Activated CD8-positive, alpha-beta T cell treated with anti-CD3 and anti-CD28 coated beads, Interleukin-2, amount 10 ng/mL, durations not matched to agents 7 days and 5 days (primary cell): ENCODE results near the gene FAM9C. TPM values are rescaled to one million over a fixed set of nuclear protein-coding genes. Genes with fewer than 3 reads are reported as not detected.

ENCODE experiments used
- ATAC-seq: fragments of 150-1000 bp; cut with Tn5 transposase; one replicate; pipeline ENCODE4 v1.10.0; 2021; ENCODE audit warnings: moderate library complexity
- CTCF ChIA-PET: fragments of 350-600 bp; sonication (Branson Sonifier 250); formaldehyde crosslinking; loops from one replicate; lab custom pipeline; 2021; ENCODE audit warnings: antibody characterized with exemption; lab: Charles Lee
- POLR2A ChIA-PET: fragments of 350-600 bp; sonication (Branson Sonifier 250); formaldehyde crosslinking; loops from one replicate; lab custom pipeline; 2021; ENCODE audit warnings: antibody characterized with exemption; lab: Charles Lee
- DNase-seq: peaks from one replicate; pipeline ENCODE4 v3.0.0-alpha.2; 2020
- H3K27ac Mint-ChIP-seq: one replicate; pipeline ENCODE4 v1.8.0; 2021; ENCODE audit warnings: mild to moderate bottlenecking, mixed read lengths
- H3K27me3 Mint-ChIP-seq: one replicate; pipeline ENCODE4 v1.8.0; 2021; ENCODE audit warnings: low read depth, mixed read lengths
- H3K36me3 Mint-ChIP-seq: one replicate; pipeline ENCODE4 v1.8.0; 2021; ENCODE audit warnings: low read depth, mixed read lengths
- H3K4me1 Mint-ChIP-seq: one replicate; pipeline ENCODE4 v1.8.0; 2021; ENCODE audit warnings: low read depth, mixed read lengths
- H3K4me3 Mint-ChIP-seq: one replicate; pipeline ENCODE4 v1.8.0; 2021; ENCODE audit warnings: mild to moderate bottlenecking, mixed read lengths
- H3K9me3 Mint-ChIP-seq: one replicate; pipeline ENCODE4 v1.8.0; 2022; ENCODE audit warnings: mixed read lengths; ENCODE audit not compliant: insufficient read depth
- total RNA-seq, 2 experiments: library from RNA; stranded (reverse); gene quantifications; one replicate each; pipeline ENCODE4 v1.2.3, GENCODE V29; 2021

The FAM9C gene
- total RNA-seq, 2 experiments from 2014 or later: not detected

GRCh38 chrX:13005661-13006473, 38.6 kb downstream of the FAM9C start:
- peaks cover 4% of the 10 kb centered on the region for H3K36me3 Mint-ChIP-seq
- peaks cover 67% of the 10 kb centered on the region for H3K4me1 Mint-ChIP-seq
- no peaks in the 10 kb centered on the region for H3K27me3 Mint-ChIP-seq
- no peaks in the 10 kb centered on the region for H3K9me3 Mint-ChIP-seq
- peak overlapping the region; percentile 98 for H3K27ac Mint-ChIP-seq
- peak overlapping the region; percentile 58 for H3K4me3 Mint-ChIP-seq
- DNase-seq (no peak), ATAC-seq (peak; percentile 34)
- ChIA-PET POLR2A (interaction anchor here (0.7 to 14.4 kb wide), 9 partner anchors 24 to 82 kb away, joined by 3 to 211 read pairs (median 3); partner anchors contain the start of gene TMSB4X), CTCF (interaction anchor here (1.0 to 3.9 kb wide), 8 partner anchors 20 to 87 kb away, joined by 3 to 15 read pairs (median 4); no protein-coding TSS in a partner anchor)

- Mint-ChIP-seq H3K27ac (peak overlapping the region; percentile 77), H3K4me1 (peaks cover 81% of the 10 kb centered on the region), H3K36me3 (peaks cover 4% of the 10 kb centered on the region), H3K4me3 (no peak overlapping the region), H3K27me3 (no peaks in the 10 kb centered on the region), H3K9me3 (no peaks in the 10 kb centered on the region)
- DNase-seq: no peak
- peak; percentile 41 for ATAC-seq
- ChIA-PET POLR2A (interaction anchor here (1.0 to 14.4 kb wide), 6 partner anchors 26 to 90 kb away, joined by 3 to 211 read pairs (median 4); partner anchors contain the start of gene TMSB4X), CTCF (interaction anchor here (0.7 to 6.6 kb wide), 9 partner anchors 10 to 90 kb away, joined by 3 to 40 read pairs (median 4); no protein-coding TSS in a partner anchor)
Measured at GRCh38 chrX:13001961-13002671, 42.3 kb downstream of the FAM9C start.

GRCh38 chrX:13001097-13001496, 43.3 kb downstream of the FAM9C start:
- H3K36me3 Mint-ChIP-seq: peaks cover 4% of the 10 kb centered on the region
- H3K27me3 Mint-ChIP-seq: no peaks in the 10 kb centered on the region
- ATAC-seq (no peak), DNase-seq (no peak)
- H3K4me1 Mint-ChIP-seq: peaks cover 74% of the 10 kb centered on the region
- peak overlapping the region; percentile 43 for H3K4me3 Mint-ChIP-seq
- ChIA-PET CTCF (interaction anchor here (1.0 to 6.6 kb wide), 11 partner anchors 9 to 91 kb away, joined by 3 to 40 read pairs (median 5); no protein-coding TSS in a partner anchor), POLR2A (interaction anchor here (0.8 to 14.4 kb wide), 10 partner anchors 12 to 86 kb away, joined by 3 to 211 read pairs (median 4); partner anchors contain the start of gene TMSB4X)
- H3K9me3 Mint-ChIP-seq: no peaks in the 10 kb centered on the region
- H3K27ac Mint-ChIP-seq: peak overlapping the region; percentile 96

GRCh38 chrX:13000301-13000811, 44.1 kb downstream of the FAM9C start:
- peak; percentile 59 for ATAC-seq
- Mint-ChIP-seq H3K9me3 (no peaks in the 10 kb centered on the region), H3K27me3 (no peaks in the 10 kb centered on the region), H3K36me3 (peaks cover 8% of the 10 kb centered on the region), H3K4me1 (peaks cover 66% of the 10 kb centered on the region), H3K27ac (peak overlapping the region; percentile 96), H3K4me3 (peak overlapping the region; percentile 68)
- POLR2A ChIA-PET: interaction anchor here (0.8 to 14.4 kb wide), 11 partner anchors 13 to 91 kb away, joined by 3 to 211 read pairs (median 7); partner anchors contain the start of gene TMSB4X
- CTCF ChIA-PET: interaction anchor here (0.6 to 6.6 kb wide), 11 partner anchors 10 to 92 kb away, joined by 3 to 40 read pairs (median 4); no protein-coding TSS in a partner anchor
- DNase-seq: peak; percentile 58

GRCh38 chrX:12999422-12999821, 45.0 kb downstream of the FAM9C start:
- Mint-ChIP-seq H3K9me3 (no peaks in the 10 kb centered on the region), H3K27ac (peak overlapping the region; percentile 96), H3K4me1 (peaks cover 57% of the 10 kb centered on the region), H3K4me3 (peak overlapping the region; percentile 68), H3K27me3 (no peaks in the 10 kb centered on the region), H3K36me3 (peaks cover 5% of the 10 kb centered on the region)
- DNase-seq: peak; percentile 63
- CTCF ChIA-PET: interaction anchor here (0.8 to 6.6 kb wide), 9 partner anchors 13 to 93 kb away, joined by 3 to 40 read pairs (median 4); no protein-coding TSS in a partner anchor
- POLR2A ChIA-PET: interaction anchor here (0.6 to 14.4 kb wide), 14 partner anchors 14 to 92 kb away, joined by 3 to 211 read pairs (median 7); partner anchors contain the start of gene TMSB4X
- peak; percentile 74 for ATAC-seq

GRCh38 chrX:12997906-12998687, 46.3 kb downstream of the FAM9C start:
- DNase-seq (no peak), ATAC-seq (no peak)
- ChIA-PET CTCF (interaction anchor here (0.6 to 6.6 kb wide), 9 partner anchors 12 to 94 kb away, joined by 3 to 40 read pairs (median 4); no protein-coding TSS in a partner anchor), POLR2A (interaction anchor here (0.6 to 14.4 kb wide), 12 partner anchors 13 to 93 kb away, joined by 3 to 211 read pairs (median 6); partner anchors contain the start of gene TMSB4X)
- H3K9me3 Mint-ChIP-seq: no peaks in the 10 kb centered on the region
- H3K36me3 Mint-ChIP-seq: peaks cover 5% of the 10 kb centered on the region
- peak overlapping the region; percentile 92 for H3K27ac Mint-ChIP-seq
- no peaks in the 10 kb centered on the region for H3K27me3 Mint-ChIP-seq
- peak overlapping the region; percentile 4 for H3K4me3 Mint-ChIP-seq
- H3K4me1 Mint-ChIP-seq: peaks cover 54% of the 10 kb centered on the region

GRCh38 chrX:12996934-12997435, 47.4 kb downstream of the FAM9C start:
- H3K4me1 Mint-ChIP-seq: peaks cover 45% of the 10 kb centered on the region
- POLR2A ChIA-PET: interaction anchor here (0.9 to 14.4 kb wide), 4 partner anchors 12 to 94 kb away, joined by 4 to 211 read pairs (median 24); partner anchors contain the start of gene TMSB4X

GRCh38 chrX:12994321-12994720, 50.1 kb downstream of the FAM9C start:
- Mint-ChIP-seq H3K27me3 (no peaks in the 10 kb centered on the region), H3K4me3 (no peak overlapping the region), H3K27ac (no peak overlapping the region), H3K9me3 (no peaks in the 10 kb centered on the region), H3K36me3 (peaks cover 7% of the 10 kb centered on the region), H3K4me1 (peaks cover 25% of the 10 kb centered on the region)
- CTCF ChIA-PET: no interaction called here
- POLR2A ChIA-PET: no interaction called here
- no peak for DNase-seq
- ATAC-seq: no peak

More at GRCh38 chrX:12996934-12997435, 47.4 kb downstream of the FAM9C start:
- DNase-seq: no peak
- H3K36me3 Mint-ChIP-seq: peaks cover 5% of the 10 kb centered on the region
- no peaks in the 10 kb centered on the region for H3K9me3 Mint-ChIP-seq
- CTCF ChIA-PET: interaction anchor here (0.6 to 6.6 kb wide), 5 partner anchors 10 to 95 kb away, joined by 3 to 40 read pairs (median 7); no protein-coding TSS in a partner anchor
- H3K27me3 Mint-ChIP-seq: no peaks in the 10 kb centered on the region
- H3K4me3 Mint-ChIP-seq: no peak overlapping the region
- no peak for ATAC-seq
- peak overlapping the region; percentile 39 for H3K27ac Mint-ChIP-seq

- peaks cover 7% of the 10 kb centered on the region for H3K36me3 Mint-ChIP-seq
- ChIA-PET CTCF (no interaction called here), POLR2A (no interaction called here)
- H3K4me1 Mint-ChIP-seq: peaks cover 26% of the 10 kb centered on the region
- ATAC-seq (no peak), DNase-seq (no peak)
- no peak overlapping the region for H3K27ac Mint-ChIP-seq
- H3K4me3 Mint-ChIP-seq: no peak overlapping the region
- no peaks in the 10 kb centered on the region for H3K9me3 Mint-ChIP-seq
- H3K27me3 Mint-ChIP-seq: no peaks in the 10 kb centered on the region
Measured at GRCh38 chrX:12993826-12994225, 50.6 kb downstream of the FAM9C start.

- ATAC-seq (no peak), DNase-seq (no peak)
- Mint-ChIP-seq H3K27ac (no peak overlapping the region), H3K4me1 (peaks cover 22% of the 10 kb centered on the region), H3K36me3 (peaks cover 10% of the 10 kb centered on the region), H3K4me3 (no peak overlapping the region), H3K9me3 (no peaks in the 10 kb centered on the region), H3K27me3 (no peaks in the 10 kb centered on the region)
- ChIA-PET POLR2A (interaction anchor here (1.2 to 1.4 kb wide), 2 partner anchors 14 to 39 kb away, joined by 3 to 6 read pairs; no protein-coding TSS in a partner anchor), CTCF (interaction anchor here (0.7 kb wide), 1 partner anchor 89 kb away, joined by 3 read pairs; no protein-coding TSS in a partner anchor)
Measured at GRCh38 chrX:12992544-12993118, 51.8 kb downstream of the FAM9C start.
